WI38 (cell line): ENCODE data around the gene POLR2H.

Source experiments
- H3K4me3 ChIP-seq: 2 replicates; pipeline ENCODE4 v1.5.1; 2011; ENCODE audit warnings: low read depth, mild to moderate bottlenecking, control low read depth, low read length
- TF ChIP-seq, protein P1 (sequence below): IDR thresholded peaks from 2 replicates; pipeline ENCODE4 v1.5.1; 2012; ENCODE audit warnings: low read depth, mild to moderate bottlenecking, control low read depth, low read length

POLR2H gene

DNA sequence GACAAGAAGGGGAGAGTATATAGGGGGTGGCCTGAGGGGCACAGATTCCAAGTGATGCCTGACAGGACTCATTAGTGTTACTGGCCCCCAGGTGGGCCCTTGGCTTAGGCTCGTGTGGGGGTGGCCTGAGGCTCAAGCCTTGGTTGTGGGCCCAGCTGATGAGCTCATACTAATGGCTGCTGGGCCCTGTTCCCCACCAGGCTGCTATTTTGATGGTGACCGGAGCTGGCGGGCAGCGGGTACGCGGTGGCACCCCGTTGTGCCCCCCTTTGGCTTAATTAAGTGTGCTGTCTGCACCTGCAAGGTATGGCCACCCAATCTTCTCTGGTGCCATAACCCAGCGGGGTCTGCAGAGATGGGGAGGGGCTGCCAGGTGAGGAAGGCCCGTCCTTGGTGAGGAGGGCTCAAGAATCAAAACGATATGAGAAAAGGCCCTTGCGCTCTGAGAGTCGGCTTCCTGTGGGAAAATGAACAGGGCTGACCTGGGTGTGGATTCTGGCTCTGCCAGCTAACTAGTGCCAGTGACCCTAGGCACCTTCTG lies 25.7 kb downstream of the POLR2H start:
- TF ChIP-seq, protein P1, sequence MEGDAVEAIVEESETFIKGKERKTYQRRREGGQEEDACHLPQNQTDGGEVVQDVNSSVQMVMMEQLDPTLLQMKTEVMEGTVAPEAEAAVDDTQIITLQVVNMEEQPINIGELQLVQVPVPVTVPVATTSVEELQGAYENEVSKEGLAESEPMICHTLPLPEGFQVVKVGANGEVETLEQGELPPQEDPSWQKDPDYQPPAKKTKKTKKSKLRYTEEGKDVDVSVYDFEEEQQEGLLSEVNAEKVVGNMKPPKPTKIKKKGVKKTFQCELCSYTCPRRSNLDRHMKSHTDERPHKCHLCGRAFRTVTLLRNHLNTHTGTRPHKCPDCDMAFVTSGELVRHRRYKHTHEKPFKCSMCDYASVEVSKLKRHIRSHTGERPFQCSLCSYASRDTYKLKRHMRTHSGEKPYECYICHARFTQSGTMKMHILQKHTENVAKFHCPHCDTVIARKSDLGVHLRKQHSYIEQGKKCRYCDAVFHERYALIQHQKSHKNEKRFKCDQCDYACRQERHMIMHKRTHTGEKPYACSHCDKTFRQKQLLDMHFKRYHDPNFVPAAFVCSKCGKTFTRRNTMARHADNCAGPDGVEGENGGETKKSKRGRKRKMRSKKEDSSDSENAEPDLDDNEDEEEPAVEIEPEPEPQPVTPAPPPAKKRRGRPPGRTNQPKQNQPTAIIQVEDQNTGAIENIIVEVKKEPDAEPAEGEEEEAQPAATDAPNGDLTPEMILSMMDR = no peak

DNA sequence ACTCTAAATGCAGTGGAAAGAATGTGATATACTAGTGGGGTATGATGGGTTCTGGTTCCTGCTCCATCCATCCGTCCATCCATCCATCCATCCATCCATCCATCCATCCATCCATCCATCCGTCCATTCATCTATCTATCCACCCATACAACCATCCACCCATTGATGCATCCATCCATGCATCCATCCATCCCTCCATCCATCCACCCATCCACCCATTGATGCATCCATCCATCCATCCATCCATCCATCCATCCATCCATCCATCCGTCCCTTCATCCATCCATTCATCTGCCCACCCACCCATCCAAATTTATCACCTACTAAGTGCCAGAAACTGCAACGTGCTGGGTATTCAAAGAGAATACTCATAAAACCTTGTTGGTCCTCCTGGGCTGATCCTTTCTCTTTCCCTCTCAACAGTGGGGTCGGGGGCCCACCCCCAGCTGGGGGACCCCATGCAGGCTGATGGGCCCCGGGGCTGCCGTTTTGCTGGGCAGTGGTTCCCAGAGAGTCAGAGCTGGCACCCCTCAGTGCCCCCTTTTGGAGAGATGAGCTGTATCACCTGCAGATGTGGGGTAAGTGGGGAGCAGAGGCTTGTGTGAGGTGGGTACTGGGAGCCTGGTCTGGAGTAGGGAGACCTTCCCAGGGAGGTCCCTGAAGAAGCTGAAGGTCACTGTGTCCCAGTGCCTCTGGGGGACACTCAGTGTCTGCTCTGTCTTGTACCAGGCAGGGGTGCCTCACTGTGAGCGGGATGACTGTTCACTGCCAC lies 26.8 kb downstream of the POLR2H start:
- TF ChIP-seq, protein P1 = no peak
- no peak overlapping the region for H3K4me3 ChIP-seq

More for the DNA sequence above, 25.7 kb downstream of the POLR2H start:
- no peak overlapping the region for H3K4me3 ChIP-seq

DNA sequence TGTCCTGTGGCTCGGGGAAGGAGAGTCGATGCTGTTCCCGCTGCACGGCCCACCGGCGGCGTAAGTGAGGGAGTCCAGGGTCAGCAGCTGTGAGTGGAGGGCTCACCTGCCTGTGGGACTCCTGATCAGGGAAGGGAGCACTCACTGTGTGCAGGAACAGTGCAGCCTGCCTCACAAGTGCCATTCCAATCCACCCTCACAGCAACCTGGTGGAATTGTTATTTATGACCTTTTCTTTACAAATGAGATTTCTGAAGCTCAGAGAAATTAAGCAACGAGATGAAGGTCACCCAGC lies 27.4 kb downstream of the POLR2H start:
- no peak overlapping the region for H3K4me3 ChIP-seq
- TF ChIP-seq, protein P1 = no peak

DNA sequence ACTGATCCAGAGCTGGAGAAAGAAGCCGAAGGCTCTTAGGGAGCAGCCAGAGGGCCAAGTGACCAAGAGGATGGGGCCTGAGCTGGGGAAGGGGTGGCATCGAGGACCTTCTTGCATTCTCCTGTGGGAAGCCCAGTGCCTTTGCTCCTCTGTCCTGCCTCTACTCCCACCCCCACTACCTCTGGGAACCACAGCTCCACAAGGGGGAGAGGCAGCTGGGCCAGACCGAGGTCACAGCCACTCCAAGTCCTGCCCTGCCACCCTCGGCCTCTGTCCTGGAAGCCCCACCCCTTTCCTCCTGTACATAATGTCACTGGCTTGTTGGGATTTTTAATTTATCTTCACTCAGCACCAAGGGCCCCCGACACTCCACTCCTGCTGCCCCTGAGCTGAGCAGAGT lies 27.9 kb downstream of the POLR2H start:
- H3K4me3 ChIP-seq = no peak overlapping the region
- TF ChIP-seq, protein P1 = no peak

DNA sequence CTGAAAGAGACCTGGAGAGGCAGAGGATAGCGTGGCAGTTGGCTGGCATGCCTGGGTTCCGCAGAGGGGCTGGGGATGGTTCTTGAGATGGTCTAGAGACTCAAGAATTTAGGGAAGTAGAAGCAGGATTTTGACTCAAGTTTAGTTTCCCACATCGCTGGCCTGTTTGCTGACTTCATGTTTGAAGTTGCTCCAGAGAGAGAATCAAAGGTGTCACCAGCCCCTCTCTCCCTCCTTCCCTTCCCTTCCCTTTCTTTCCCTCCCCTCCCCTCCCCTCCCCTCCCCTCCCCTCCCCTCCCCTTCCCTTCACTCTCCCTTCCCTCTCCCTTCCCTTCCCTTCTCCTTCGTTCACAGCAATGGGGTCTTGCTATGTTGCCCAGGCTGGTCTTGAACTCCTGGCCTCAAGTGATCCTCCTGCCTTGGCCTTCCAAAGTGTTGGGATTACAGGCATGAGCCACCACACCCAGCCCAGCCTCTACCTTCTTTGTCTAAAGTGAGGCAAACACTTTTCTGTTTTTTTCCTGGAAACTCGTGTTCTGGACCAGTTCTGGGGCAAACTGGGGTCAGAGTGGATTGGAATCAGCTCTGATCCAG lies 28.5 kb downstream of the POLR2H start:
- TF ChIP-seq, protein P1 = no peak
- no peak overlapping the region for H3K4me3 ChIP-seq

DNA sequence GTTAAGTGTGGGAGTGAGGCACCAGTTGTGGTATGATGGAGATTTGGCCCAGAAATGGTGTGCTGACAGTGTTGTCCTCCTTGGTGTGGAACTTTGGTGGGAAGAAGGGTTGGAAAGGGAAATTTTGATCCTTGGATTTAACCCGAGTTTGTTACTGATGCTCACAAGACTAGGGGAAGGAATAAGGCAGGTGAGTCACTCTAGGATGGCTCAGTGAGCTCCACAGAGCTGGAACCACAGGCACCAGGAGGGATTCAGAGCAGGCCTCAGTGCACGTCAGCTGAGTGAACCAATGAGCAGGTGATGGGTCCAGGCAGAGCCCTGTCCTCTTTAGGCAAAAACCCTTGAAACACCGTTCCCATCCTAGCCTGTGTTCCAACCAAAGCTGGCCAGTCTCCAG lies 29.8 kb downstream of the POLR2H start:
- TF ChIP-seq, protein P1 = no peak
- H3K4me3 ChIP-seq = no peak overlapping the region

DNA sequence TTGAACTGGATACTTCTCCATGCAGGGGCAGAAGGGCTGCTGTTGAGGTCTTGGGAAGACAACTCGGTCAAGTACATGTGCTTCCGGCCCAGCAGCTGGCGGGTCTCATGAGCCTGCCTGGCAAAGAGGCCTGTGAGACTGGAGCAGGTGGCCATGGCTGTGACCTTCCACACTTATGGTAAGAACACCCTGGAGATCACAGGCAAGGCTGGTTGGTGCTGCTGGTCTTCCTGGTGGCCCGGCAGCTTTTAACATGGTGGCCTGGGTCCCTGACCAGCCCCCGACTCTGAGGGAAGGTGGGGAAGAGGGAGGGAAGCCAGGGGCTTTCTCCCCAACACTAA lies 33.8 kb downstream of the POLR2H start:
- TF ChIP-seq, protein P1 = no peak
- H3K4me3 ChIP-seq = no peak overlapping the region
